Stimulated activated CD4-positive, alpha-beta T cell treated with anti-CD3 and anti-CD28 coated beads, Interleukin-2, amount 100 ng/mL, for 24 hours (primary cell): ENCODE results near the gene DNAJC13.

Experiments used
- DNase-seq, 2 donors: peaks; one replicate each; pipeline ENCODE4 v3.0.0-alpha.2; 2020

The DNAJC13 gene

DNA sequence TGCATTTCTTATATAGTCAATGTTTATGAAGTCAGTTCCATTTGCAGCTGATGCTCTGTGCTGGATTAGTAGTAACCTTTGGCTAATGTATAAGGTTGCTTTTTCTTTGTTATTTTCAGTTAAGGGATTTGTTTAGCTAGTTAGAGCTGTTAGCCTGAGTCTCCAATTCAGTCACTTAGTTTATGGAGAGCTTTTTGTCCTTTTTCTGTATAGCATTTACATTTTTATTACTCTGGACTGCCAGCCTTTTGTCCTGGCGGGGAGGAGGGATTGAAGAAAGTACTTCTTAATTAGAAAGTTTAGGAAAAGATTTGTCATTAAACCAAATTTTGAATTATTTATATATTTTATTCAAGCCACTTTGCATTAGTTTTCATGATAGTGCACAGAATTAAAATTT lies 52.0 kb downstream of the DNAJC13 start:
- no peak for DNase-seq

DNA sequence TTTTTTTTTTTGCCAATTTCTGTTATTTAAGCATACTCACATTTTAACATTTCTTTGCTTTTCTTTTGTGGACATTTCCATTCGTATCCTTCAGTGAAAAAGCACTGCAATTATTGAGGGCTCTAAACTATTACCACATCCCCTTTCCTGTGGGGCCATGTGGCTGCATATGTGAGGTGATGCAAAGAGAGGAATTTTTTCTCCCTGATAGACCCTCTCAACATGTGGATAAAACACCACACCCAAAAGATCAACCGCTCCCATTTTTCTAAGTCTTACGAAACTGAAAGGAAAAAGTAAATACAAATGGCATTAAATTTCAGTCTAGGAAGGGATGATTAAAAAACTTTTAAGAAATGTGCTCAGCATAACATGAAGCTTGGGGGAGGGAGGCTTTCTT lies 68.8 kb downstream of the DNAJC13 start:
- no peak for DNase-seq

DNA sequence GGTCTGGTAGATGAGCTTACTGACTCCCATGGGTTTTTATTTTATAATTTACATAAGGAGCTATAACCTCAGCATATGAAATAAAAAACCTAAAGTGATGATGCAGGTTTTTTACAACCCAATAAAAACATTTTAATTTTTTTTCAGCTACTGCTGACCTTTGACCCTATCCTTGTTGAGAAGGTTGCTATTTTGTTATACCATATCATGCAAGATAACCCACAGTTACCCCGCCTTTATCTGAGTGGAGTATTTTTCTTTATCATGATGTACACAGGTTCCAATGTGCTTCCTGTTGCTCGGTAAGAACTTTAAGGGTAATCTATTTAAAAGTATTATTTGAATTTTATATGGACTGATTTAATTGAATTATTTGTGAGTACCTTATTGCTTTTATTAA lies 70.8 kb downstream of the DNAJC13 start:
- no peak for DNase-seq

DNA sequence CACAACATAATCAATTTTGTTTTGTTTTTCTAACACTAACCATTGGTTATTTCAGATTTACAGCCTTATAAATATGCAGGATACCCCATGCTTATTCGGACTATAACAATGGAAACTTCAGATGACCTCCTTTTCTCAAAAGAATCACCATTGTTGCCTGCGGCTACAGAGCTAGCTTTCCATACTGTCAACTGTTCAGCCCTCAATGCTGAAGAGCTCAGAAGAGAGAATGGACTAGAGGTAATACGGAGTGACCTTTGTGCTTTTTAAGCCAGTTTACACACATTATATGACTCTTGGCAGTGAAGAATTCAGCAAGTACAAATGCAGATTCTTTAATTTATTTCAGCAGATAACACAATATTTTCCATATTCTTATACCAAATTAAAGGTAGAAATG lies 81.8 kb downstream of the DNAJC13 start:
- DNase-seq = no peak

DNA sequence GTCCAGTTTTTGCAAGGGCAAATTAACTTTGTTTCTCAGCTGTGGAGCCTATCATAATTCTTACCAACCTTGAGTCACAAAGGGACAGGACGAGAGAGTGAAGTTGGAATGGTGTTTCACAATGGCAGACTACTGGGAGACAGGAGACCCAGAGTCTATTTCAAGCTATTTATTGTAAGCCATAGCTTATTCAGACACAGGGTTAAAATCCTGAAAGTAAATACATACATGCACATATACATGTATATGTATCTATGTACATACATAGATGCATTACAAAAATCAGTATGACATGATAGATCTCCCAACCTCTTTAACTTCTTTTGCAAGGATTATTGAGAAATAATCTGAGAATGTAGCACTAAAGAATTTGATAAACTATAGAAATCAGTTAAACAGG lies 86.3 kb downstream of the DNAJC13 start:
- DNase-seq = no peak

DNA sequence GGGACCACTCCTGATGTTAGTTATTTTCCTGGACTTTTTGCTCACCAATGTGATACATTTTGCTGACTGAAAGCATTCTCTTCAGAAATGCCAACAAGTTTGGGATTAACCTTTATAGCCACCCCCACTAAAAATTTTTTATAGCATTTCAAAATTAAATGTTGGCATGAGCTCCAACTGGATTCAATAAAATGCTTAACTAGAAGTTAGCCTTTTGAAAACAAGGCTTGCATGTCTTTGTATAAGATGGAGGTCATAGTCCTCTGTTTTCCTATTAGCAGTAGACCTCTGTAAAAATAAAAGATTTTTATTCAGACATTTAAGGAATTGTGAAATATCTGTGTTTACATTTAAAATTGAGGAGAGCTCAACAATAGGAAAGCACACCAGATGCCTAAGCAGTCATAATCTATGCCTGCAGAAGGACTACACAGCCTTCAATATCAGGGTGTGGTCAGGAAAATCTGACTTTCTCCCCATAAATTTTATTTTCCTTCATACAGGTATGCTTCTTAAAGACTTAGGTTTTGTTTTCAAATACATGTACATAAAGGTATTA lies 87.2 kb downstream of the DNAJC13 start:
- no peak for DNase-seq

DNA sequence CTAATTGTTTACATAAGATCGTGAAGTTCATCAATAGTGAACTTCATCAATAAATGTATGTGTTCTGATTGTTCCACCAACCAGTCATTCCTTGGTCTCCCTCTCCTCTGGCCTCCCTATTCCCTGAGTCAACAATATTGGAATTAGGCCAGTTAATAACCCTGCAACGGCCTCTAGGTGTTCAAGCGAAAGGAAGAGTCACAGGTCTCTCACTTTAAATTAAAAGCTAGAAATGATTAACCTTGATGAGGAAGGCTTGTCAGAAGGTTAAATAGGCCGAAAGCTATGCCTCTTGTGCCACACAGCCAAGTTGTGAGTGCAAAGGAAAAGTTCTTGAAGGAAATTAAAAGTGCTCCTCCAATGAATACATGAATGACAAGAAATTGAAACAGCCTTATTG lies 90.4 kb downstream of the DNAJC13 start:
- no peak for DNase-seq

DNA sequence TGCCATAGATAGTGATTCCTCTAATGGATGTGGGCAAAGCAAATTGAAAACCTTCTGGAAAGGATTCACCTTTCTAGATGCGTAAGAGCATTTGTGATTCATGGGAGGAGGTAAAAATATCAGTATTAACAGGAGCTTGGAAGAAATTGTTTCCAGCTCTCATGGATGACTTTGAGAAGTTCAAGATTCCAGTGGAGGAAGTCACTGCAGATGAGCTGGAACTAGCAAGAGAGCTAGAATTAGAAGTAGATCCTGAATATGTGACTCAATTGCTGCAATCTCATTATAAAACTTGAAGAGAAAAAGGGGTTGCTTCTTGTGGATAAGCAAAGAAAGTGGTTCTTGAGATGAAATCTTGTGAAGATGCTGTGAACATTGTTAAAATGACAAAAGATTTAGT lies 91.8 kb downstream of the DNAJC13 start:
- DNase-seq = no peak

DNA sequence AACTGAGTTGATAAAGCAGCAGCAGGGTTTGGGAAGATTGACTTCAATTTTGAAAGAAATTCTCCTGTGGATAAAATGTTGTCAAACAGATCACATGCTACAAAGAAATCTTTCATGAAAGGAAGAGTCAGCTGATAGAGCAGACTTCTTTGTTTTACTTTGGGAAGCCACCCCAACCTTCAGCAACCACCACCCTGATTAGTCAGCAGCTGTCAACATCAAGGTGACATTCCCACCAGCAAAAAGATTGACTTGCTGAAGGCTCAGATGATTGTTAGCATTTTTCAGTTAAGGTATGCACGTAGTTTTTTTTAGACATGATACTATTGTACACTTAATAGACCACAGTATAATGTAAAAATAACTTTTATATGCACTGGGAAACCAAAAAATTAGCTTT lies 92.2 kb downstream of the DNAJC13 start:
- no peak for DNase-seq

DNA sequence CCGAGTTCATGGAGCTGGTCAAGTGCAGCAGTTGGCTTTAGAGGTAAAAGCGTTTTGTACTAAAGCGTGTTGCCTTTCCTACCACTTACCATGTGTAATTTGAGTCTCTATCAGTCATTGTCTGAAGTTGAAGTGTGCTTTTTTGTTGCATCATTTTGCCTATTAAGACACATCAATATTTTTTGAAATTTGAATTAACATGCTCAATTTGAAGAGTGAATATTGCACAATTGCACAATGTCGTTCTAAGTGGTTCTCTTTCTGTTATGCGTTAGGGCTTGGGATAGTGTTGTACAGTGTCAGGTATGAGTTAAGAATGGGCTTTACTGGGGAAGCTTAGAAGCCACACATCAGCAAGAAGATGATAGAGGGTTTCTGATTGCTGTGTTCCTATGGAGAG lies 95.8 kb downstream of the DNAJC13 start:
- no peak for DNase-seq

DNA sequence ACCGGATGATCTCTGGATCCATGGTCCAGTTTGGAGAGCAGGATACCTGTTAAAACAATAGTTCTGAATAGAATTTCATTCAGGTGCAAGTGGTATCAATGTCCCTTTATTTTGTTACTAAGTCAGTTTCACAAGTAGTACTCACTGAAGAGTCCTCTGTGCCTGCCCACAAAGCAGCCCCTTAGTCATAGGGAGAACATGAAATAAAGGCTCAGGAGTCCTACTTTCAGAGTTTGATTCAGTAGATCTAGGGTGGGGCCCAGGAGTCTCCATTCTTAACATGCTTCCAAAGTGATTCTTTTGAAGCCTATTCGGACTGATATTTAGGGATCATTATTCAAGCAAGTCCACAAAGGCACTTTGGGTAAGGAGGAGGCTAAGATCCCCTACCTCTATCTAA lies 100.0 kb downstream of the DNAJC13 start:
- no peak for DNase-seq

DNA sequence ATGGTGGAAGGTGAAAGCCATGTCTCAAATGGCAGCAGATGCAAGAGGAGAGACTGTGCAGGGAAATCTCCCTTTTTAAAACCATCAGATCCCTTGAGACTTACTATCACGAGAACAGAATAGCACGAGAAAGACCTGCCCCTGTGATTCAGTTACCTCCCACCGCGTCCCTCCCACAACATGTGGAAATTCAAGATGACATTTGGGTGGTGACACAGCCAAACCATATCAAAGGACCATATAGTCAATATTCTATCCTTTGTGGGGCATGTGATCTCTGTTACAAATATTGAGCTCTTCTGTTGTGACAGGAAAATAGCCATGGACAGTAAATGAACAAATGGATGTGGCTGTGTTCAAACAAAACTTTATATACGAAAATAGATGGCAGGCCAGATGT lies 102.6 kb downstream of the DNAJC13 start:
- no peak for DNase-seq

DNA sequence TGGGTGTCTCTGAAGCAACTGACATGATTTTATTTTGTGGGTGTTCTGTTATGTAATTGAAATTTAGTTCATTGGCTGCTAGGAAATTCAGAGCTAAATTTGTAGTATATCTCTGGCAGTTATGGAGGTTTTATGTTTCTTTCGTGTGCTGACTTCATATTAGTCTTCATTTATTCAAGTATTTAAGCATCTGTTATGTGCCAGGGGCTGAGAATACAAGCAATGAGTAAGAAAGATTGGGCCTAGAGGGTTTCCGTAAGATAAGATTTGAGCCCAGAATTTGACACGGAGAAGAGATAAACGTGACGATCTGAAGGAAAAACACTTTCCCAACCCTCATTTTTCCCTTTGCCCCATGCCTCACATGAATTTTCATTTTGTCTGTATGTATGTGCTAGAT lies 104.6 kb downstream of the DNAJC13 start:
- DNase-seq = no peak

DNA sequence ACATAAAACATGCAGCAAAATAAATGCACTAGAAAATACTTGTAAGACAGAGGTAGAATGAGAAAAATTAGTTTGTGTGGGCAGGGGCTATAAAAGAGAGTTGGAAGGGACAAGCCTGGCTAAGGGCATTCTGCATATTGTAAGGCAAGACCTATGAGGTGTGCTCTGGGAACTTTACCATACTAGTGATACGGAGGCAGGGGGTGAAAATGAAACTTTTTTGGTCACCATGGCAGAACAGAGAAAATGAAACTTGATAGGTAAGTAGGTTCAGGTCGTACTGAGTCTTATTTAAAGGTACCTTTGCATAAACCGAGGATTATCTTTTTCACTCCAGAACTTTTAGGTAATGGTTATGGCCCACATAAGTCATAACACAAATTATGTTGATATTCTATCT lies 105.1 kb downstream of the DNAJC13 start:
- no peak for DNase-seq

DNA sequence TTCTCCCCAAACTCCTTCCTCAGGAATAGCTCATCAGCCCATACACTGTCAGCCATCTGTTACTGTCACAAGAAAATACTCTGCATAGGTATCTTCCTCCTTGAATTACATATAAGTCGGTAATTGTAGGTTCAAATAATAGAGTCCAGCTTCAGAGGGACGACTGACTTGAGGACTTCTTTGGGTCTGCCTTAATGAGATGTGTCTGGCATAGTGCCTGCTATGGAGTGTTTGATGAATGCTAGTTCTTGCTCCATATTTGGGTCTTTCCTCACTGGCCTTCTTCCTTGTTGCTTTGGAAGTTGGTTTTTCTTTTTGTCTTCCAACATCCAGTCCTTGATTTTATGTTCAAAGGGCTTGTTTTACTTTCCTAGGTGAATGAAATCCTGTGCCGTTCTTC lies 113.3 kb downstream of the DNAJC13 start:
- DNase-seq = no peak

DNA sequence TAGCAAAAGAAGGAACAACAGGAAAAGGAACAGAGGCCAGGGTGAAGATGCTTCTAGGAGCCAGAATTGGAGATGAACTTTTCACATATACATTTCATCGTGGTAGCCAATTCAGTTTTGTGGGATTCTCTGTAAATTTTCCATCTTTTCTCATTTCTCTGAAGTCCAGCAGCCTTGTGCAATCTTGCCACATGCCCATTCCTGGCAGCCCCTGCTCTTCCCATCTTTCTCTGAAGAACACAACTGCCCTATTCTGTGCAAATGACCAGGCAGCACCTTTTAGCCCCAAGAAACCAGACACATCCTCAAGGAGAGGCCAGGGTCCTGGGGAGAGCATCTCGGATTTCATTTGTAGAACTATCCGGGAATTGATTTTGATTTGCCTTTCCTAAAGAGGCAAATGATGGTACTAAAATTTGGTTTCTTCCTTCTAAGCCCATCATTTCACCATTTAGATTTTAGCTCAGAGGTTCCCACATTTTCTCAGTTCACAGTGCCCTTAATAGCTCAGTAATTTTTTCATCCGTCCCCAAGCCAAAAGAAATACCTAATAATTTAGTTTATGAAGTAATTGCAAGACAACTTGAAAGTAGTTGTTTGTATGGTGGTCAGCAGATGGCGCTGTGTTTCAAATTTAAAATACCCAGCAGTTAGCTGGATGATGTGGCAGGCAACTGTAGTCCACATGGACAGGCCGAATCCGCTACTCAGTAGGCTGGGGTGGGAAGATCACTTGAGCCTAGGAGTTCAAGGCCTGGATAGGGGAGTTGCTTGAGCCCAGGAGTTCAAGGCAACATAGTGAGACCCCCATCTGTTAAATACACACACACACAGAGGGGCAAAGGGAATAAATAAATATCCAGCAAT lies 118.5 kb downstream of the DNAJC13 start:
- peak; percentile 61 to 68 for DNase-seq

DNA sequence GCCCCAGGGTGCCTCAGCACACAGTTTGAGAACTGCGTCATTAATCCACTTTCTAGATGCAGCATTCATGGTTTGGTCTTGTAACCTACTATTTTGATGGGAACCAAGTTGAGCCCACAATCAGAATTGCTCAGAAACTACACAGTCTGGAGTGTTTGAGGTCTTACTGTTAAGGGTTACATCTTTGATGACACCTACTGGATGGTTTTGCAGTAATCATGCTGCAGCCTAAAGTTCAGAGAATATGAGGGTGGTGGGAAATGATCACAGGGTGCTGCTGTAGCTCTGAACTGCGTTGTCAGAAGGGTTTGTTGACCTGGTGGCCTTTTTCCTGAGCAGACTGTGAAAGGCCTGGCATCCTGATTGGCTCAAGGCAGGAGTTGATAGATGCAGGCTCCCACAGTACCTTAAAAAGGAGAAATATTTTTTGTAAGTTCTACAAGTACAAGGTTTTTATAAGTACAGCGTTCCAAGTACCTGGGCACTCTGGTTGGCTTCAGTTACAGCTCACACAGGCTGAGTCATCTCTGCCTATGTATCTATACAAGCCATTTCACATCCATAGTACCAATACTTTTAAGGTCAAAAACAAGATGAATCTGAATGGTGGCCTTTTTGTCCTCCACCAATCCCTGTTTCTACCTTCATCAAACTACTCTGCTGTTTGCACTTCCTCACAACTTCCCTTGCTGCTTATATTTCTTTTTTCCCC lies 119.3 kb downstream of the DNAJC13 start:
- no peak for DNase-seq

DNA sequence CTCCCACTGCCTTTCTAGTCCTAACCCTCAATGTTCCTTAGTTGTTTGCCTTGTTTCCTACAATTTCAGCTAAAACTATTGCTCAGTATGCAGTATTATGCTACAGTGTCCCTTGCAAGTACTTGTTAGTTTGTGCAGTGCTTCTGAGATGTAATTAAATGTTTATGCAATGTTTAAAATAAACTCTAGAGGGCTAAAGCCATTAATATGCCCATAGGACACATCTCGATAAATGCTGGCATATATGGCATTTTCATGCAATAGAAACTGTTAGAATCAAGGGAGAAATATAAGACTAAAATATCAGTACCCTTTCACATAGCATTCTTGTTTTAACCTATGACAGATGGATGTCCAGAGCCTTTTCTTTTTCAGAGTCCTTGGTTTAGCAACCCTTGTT lies 120.0 kb downstream of the DNAJC13 start:
- no peak for DNase-seq

DNA sequence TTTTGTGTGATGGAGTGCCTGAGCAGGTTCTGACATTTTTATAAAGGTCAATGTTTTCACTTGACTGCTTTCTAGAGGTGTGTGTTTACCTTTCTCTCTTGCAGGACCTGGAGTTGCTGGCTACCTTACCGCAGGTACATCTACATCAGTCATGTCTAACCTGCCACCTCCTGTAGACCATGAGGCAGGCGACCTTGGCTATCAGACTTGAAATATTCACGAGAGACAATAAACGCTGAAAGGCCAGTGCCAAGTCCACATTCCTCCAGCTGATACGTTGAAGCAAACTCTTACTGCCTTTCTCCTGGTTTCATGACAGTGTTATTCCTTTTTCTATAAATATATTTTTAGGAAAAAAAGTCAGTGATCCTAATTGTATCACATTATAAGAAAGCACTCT lies 120.8 kb downstream of the DNAJC13 start:
- DNase-seq = no peak

DNA sequence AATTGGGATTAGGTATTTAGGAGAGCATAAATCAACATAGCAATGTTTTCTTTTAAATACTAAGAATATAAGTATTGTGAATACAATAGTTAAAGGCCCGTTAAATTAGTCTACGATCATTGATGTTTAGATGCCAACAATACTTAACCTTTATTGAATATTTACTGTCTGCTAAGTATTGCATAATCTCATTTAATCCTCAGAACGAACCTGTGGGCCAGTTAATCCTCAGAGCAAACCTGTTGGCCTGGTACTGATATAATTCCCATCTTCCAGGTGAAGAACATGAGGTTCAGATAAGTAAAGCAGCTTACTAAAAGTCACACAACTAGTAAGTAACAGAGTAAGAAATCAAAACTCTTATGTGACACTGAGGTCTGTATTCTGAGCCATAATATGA lies 122.4 kb downstream of the DNAJC13 start:
- DNase-seq = no peak

DNA sequence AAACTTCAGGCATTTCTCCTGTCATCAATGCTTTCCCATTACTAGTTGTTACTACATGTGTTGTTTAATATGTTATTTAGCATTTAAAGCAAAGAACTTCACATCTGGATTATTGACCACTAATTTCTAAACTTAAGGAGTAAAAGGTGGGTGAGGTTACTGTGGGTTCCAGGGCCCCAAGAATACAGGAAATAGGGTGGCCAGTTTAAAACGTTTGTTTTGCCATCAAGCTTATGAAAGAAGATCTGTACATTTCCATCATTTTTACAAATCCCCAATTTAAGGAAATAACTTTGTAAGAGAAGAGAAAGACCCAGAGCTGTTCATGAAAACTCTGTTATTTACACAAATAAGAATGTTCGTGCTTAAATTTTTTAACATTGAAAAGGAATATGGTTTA lies 125.3 kb downstream of the DNAJC13 start:
- no peak for DNase-seq

DNA sequence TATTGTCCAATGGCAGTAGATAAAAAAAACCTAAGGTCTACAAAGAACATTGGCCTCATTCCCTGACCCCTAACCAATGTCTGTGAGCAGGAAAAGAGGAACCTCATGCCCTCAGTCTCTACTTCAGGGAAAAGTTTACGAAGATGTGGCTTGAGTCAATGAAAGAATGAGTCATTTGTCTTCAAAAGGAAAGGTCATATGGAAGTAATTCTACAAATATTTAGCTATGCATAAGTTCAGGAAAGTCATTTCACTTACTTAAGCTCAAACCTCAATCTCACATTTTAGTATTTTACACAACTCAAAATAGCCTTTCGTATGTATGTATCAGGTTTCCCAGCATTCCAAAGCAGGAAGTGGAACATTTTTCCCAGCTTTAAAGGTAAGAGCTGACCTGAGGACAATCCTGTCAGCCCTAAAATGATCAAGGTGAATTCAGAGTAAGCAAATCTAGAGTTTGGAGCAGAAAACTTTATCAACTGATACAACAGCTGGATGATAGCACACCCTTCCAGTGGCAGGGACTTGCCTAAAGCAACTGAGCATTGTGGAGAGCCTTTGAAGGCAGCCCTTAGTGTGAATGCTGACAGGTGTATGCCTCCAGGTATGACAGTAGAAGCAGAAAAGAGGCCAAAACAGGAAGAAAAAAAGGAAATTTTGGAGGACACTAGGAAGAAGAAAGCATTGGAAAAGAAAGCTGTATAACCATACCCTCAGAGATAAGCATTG lies 125.9 kb downstream of the DNAJC13 start:
- DNase-seq = no peak

DNA sequence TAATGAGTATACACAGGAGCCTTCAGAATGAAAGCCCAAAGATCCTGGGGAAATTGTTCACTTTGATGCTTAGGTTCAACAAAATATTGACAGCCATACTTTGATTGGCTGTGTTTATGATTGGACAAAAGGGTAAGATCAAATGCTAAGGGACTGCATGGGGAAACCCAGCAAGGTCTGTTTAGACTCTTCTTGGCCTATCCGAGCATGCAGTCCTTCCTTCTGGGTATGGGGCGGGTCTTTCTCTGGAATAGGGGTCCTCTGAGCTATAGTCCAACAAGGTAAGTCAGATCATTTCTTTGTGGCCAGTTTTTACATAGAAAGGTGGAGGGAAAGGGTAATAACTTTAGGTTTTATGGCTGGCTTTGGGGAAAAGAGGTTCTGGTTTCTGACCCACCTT lies 126.8 kb downstream of the DNAJC13 start:
- DNase-seq = no peak

DNA sequence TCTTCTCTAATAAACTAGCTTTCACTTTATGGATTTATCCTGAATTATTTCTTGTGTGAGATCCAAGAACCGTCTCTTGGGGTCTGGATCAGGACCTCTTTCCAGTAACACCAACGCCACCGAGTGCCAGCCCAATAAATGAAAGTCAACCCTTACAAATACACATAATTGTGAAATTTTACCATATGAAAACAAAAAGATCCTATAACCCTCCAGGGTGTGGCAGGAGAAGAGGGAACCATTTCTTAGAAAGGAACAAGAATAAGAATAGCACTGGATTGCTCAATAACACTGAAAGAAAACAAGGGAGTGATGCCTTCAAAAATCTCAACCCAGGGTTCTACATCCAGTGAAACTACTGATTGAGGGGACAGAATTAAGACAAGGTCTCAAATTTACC lies 128.2 kb downstream of the DNAJC13 start:
- DNase-seq = no peak
